Panc1 (cell line): ENCODE results near the gene PRXL2A. TPM values are rescaled to one million over a fixed set of nuclear protein-coding genes. Genes with fewer than 3 reads are reported as not detected.

Source experiments
- ATAC-seq: fragments of 200-7000 bp; cut with Tn5 transposase; 2 replicates; pipeline ENCODE4 v1.9.1; 2020; ENCODE audit warnings: mild to moderate bottlenecking, moderate library complexity
- BruUV-seq: library from RNA; stranded (reverse); fragments of 400-500 nt; replicated peaks from 2 replicates; lab custom pipeline; 2021; lab: Mats Ljungman, UMichigan
- CTCF ChIA-PET: fragments of 300-600 bp; sonication (Branson Sonifier 250); formaldehyde crosslinking; loops from one replicate; lab custom pipeline; 2022; ENCODE audit warnings: antibody characterized with exemption; lab: Charles Lee
- POLR2A ChIA-PET: fragments of 300-600 bp; sonication (Branson Sonifier 250); formaldehyde crosslinking; loops from one replicate; lab custom pipeline; 2022; ENCODE audit warnings: antibody characterized with exemption; lab: Charles Lee
- DNase-seq: peaks from one replicate; pipeline ENCODE4 v3.0.0-alpha.2; 2010; ENCODE audit warnings: low read depth, low spot score
- H3K27ac ChIP-seq: 2 replicates; pipeline ENCODE4 v1.5.1; 2011; ENCODE audit warnings: mild to moderate bottlenecking, low read length, inconsistent platforms
- H3K27me3 ChIP-seq: fragments of 200-500 bp; sonication (Bioruptor generic); 2 replicates; pipeline ENCODE4 v1.6.0; 2014; ENCODE audit warnings: low read length, inconsistent platforms; ENCODE audit not compliant: control insufficient read depth, insufficient read depth
- H3K36me3 ChIP-seq: fragments of 200-500 bp; sonication (Bioruptor generic); 2 replicates; pipeline ENCODE4 v1.5.1; 2014; ENCODE audit warnings: inconsistent platforms, mild to moderate bottlenecking, low read length, moderate library complexity; ENCODE audit not compliant: control insufficient read depth, insufficient read depth
- H3K4me1 ChIP-seq: 2 replicates; pipeline ENCODE4 v1.5.1; 2011; ENCODE audit warnings: inconsistent platforms, mild to moderate bottlenecking, low read length, moderate library complexity; ENCODE audit not compliant: control insufficient read depth, insufficient read depth
- H3K4me3 ChIP-seq, 2 experiments: 2 replicates each; pipeline ENCODE4 v1.5.1; 2011 to 2012; ENCODE audit warnings: low read depth in 2 of 2, low read length in 2 of 2, mild to moderate bottlenecking in 2 of 2, inconsistent platforms in 1 of 2, moderate library complexity in 1 of 2
- H3K9me3 ChIP-seq: fragments of 200-500 bp; sonication (Bioruptor generic); 2 replicates; pipeline ENCODE4 v1.5.1; 2014; ENCODE audit warnings: low read depth, mild to moderate bottlenecking, inconsistent platforms, low read length, moderate library complexity; ENCODE audit not compliant: control insufficient read depth, insufficient read depth
- CTCF ChIP-seq: fragments of 450-650 bp; IDR thresholded peaks from 2 replicates; pipeline ENCODE4 v1.5.1; 2017; ENCODE audit warnings: mild to moderate bottlenecking
- POLR2AphosphoS5 ChIP-seq: IDR thresholded peaks from 2 replicates; pipeline ENCODE4 v1.6.1; 2012; ENCODE audit warnings: mild to moderate bottlenecking, low read depth, low read length, moderate library complexity
- REST ChIP-seq, 2 experiments: IDR thresholded peaks; 2 replicates each; pipeline ENCODE4 v1.6.1; 2011 to 2012; ENCODE audit warnings: low read depth in 2 of 2, control low read depth in 1 of 2, low read length in 1 of 2, mild to moderate bottlenecking in 1 of 2, moderate library complexity in 1 of 2; ENCODE audit not compliant: insufficient read depth in 1 of 2
- SIN3A ChIP-seq: IDR thresholded peaks from 2 replicates; pipeline ENCODE4 v1.6.1; 2012; ENCODE audit warnings: low read depth, mild to moderate bottlenecking, low read length, moderate library complexity, borderline replicate concordance; ENCODE audit not compliant: insufficient read depth
- TCF7L2 ChIP-seq: IDR thresholded peaks from 2 replicates; pipeline ENCODE4 v1.6.1; 2011; ENCODE audit warnings: mild to moderate bottlenecking, low read depth, low read length, inconsistent platforms
- in situ Hi-C: cut with HindIII; loops from 2 replicates; pipeline ENCODE4 v1.10.0; 2016; ENCODE audit warnings: low sequenced_read_pairs, low pct_unique_long_range_greater_than_20kb
- intact Hi-C: fragments of 100-400 bp; cut with micrococcal nuclease; formaldehyde crosslinking; loops from one replicate; pipeline ENCODE4 v1.10.0; 2022; ENCODE audit not compliant: unreplicated experiment
- total RNA-seq: library from RNA; stranded (reverse); gene quantifications from one replicate; pipeline ENCODE4 v1.2.1, GENCODE V29; 2021; ENCODE audit not compliant: unreplicated experiment

PRXL2A gene
- total RNA-seq, 1 experiment from 2014 or later: 89.0 TPM

- DNase-seq: no peak
- ChIA-PET CTCF (interaction anchor here (0.5 to 1.8 kb wide), 3 partner anchors 14 to 1342 kb away, joined by 3 to 5 read pairs (median 4); no protein-coding TSS in a partner anchor), POLR2A (no interaction called here)
- no peak for ATAC-seq
- H3K27ac ChIP-seq: no peak overlapping the region
- in situ Hi-C loops (no loop called here), intact Hi-C loops (no loop called here)
- BruUV-seq: no TSS peak
- no peaks in the 10 kb centered on the region for H3K9me3 ChIP-seq
- H3K27me3 ChIP-seq: peaks cover 3% of the 10 kb centered on the region; the same call in 1 of the 2 replicates
- H3K36me3 ChIP-seq: no peaks in the 10 kb centered on the region
- TF ChIP-seq TCF7L2 (no peak), REST (IDR thresholded peaks at IDR 0.05; ENCODE audit: insufficient read depth in 1 of 2, low read depth in 2 of 2, low read length in 1 of 2) (no peak), SIN3A (no peak), CTCF (no peak), POLR2AphosphoS5 (no peak)
- H3K4me3 ChIP-seq: no peak overlapping the region
- no peaks in the 10 kb centered on the region for H3K4me1 ChIP-seq
Measured at GRCh38 chr10:80392250-80392649, 16.1 kb upstream of the PRXL2A start.

GRCh38 chr10:80394358-80394916, 13.9 kb upstream of the PRXL2A start:
- Histone ChIP-seq H3K9me3 (no peaks in the 10 kb centered on the region), H3K4me1 (no peaks in the 10 kb centered on the region), H3K27ac (no peak overlapping the region), H3K4me3 (no peak overlapping the region), H3K27me3 (no peaks in the 10 kb centered on the region), H3K36me3 (no peaks in the 10 kb centered on the region)
- intact Hi-C loops (no loop called here), in situ Hi-C loops (no loop called here)
- ATAC-seq: no peak
- DNase-seq: no peak
- ChIA-PET CTCF (no interaction called here), POLR2A (no interaction called here)
- TF ChIP-seq POLR2AphosphoS5 (no peak), SIN3A (no peak), TCF7L2 (no peak), REST (IDR thresholded peaks at IDR 0.05; ENCODE audit: insufficient read depth in 1 of 2, low read depth in 2 of 2, low read length in 1 of 2) (no peak), CTCF (no peak)
- BruUV-seq: no TSS peak
